Hematopoietic multipotent progenitor cell treated with erythropoietin and hydrocortisone succinate and interleukin-3 and kit ligand, for 4 days (in vitro differentiated cells): Measurements from ENCODE around the gene JMY.
A peak's percentile ranks its signal among the peaks of the same experiment; 100 is the strongest.

Experiments used
- DNase-seq: peaks from one replicate; pipeline ENCODE4 v3.0.0-alpha.2; 2015

JMY gene, protein sequence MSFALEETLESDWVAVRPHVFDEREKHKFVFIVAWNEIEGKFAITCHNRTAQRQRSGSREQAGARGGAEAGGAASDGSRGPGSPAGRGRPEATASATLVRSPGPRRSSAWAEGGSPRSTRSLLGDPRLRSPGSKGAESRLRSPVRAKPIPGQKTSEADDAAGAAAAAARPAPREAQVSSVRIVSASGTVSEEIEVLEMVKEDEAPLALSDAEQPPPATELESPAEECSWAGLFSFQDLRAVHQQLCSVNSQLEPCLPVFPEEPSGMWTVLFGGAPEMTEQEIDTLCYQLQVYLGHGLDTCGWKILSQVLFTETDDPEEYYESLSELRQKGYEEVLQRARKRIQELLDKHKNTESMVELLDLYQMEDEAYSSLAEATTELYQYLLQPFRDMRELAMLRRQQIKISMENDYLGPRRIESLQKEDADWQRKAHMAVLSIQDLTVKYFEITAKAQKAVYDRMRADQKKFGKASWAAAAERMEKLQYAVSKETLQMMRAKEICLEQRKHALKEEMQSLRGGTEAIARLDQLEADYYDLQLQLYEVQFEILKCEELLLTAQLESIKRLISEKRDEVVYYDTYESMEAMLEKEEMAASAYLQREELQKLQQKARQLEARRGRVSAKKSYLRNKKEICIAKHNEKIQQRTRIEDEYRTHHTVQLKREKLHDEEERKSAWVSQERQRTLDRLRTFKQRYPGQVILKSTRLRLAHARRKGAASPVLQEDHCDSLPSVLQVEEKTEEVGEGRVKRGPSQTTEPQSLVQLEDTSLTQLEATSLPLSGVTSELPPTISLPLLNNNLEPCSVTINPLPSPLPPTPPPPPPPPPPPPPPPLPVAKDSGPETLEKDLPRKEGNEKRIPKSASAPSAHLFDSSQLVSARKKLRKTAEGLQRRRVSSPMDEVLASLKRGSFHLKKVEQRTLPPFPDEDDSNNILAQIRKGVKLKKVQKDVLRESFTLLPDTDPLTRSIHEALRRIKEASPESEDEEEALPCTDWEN

DNA sequence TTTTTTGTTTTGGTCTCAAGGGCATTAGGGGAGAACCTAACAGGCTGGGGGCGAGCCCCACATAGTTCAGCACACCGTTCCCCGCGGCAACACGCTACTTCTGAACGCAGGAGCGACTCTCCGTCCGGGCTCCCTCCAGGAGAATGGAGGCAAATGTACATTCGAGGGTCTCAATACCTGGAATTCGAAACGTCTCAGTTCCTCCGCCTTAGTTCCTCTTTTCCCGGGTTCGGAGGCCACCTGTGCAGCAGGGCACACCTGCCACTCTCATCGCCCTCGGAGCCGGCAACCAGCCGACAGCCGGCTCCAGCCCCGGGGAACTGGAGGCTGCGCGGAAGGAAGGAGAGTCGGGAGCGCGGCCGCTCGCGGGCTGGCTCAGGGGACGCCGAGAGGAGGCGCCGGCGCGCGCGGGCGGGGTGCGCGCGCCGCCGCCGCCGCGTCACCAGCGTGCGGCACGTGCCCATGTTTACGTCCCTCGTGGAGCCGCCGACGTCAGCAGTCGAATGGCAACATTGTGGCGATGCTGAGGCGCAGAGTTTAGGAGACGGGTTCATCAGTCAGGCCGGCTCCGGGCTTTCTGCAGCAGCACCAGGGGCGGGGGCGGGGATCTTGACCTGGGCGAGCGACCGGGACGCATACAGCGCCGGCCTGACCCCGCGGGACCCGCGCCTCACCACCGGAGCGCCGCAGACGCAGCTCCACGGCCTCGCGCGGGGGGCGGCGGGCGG is at the start of gene JMY:
TSS of gene JMY (plus strand) at position 498 of the 728 bp plus-strand sequence. CDS start 520 bp downstream, outside the sequence.
- DNase-seq, result peak; percentile 92

DNA sequence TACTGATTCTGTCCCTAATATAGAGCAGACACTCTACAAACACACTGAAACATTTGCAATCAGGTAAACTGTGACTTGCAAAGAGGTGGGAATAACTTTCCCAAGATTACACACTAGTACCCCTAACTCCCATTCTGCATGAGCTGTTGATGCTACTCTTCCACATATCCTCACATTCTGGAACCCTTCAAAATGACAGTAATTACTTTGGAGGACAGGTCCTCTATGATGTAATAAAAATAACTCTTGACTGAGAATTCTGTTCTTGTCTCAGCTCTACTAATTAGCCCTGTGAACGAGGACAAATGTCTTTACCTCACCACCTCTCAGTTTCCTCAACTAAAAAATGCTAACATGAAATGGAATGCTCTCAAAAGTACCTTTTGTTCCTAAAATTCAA is 49.5 kb upstream of the JMY start:
- no peak for DNase-seq

DNA sequence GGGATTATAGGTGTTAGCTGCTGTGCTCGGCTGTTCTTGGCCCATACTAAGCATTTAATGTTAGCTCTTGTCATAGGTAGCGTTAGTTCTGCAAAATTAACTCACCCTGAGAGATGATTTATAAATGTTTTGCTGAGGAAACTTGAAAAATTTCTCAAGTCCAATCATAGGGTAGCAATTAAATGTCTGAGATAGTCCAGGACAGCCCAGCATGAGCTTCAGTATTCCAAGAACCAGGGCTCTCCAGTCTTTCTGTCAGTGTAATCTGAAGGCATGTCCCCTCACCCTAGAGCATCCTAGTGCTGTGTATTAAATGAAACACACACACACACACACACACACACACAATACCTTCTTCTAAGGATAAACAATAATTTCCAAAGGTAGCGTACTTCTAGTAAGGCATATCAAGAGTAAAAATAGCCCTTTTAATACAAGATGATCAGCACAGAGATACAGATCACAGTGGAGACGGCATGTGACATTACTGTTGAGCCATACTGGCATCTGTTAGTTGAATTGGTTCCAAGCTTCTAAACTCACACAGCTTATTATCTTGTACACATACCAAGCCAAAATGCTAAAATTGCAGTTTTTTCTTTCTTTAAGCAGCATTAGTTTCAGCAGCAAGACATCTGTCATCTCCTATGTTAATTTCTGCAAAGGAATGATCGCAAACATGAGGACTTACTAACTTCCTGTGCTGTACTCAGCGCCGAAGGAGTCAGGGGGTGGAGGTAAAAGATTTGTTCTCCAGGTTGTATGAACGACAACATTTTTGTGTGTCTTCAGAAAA is 46.3 kb upstream of the JMY start:
- DNase-seq, result no peak

DNA sequence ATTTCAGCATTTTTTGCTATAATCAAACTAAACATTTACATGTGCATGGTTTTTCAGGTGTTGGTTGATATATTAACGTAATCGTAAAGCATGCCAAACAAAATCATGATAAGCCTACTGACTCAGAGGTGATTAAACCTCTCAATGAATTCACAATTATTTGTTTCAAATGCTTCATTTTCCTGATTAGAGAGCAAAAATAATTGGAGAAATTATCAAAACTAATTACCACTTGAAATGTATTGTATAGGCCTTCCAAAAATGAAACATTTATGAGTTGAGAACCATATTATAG is 45.7 kb upstream of the JMY start:
- DNase-seq, result no peak

DNA sequence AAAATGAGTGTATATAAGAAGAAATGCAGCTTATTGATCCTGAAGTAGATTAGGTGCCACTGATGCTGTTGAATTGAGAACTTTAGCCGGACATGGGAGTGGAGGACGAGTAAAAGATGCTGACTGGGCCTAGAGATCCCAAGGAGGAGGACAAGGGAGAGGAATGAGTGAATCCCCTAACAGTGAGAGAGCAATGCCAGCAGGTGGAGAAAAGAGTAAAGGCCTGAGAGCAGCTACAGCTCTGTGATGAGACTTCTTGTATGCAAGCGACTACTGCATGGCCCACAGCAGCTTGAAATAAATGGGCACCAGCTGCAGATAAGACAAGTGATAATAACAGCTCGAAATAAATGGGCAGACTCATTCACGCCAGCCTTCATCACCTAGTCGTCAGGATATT is 44.5 kb upstream of the JMY start:
- DNase-seq, result no peak

DNA sequence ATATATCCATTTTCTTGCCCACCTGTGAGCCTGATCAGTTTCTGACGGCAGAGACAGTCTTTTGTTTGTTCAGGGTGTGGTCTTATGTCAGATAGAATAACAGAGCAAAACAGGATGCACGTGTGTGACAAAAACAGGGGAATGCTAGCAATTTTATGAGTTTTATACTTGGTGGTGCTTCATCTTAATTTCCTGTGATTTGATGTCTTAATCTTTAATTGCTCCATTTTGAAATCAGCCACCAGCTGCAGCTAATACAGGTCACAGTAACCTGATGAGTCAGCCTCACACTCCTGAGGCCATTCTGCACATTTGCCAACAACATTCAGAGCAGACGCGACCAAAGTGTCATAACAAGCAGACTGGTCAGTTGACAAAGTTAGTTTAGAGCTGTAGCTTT is 42.3 kb upstream of the JMY start:
- no peak for DNase-seq

DNA sequence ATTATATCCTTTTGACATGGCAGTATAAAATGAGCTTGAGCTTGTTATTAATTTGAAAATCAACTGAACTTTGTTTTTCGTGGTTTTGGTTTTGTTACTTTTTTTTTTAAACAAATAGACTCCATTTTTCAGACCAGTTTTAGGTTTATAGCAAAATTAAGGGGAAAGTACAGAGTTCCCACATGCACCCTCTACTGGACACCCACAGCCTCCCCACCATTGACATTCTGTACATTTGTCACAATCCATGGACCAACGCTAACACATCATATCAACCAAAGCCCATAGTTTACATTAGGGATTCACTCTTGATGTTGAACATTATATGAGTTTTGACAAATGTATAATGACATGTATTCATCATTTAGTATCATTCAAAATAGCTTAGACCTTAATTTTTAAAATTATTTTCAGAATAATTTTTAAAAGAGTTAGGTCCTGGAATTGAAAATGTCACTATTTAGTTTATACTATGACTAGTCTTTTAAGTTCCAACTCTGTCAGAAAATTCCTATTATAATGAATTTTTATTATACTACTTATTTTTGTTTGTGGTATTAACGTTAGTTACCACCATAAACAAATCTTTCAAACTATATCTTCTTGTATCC is 35.3 kb upstream of the JMY start:
- peak; percentile 60 for DNase-seq

DNA sequence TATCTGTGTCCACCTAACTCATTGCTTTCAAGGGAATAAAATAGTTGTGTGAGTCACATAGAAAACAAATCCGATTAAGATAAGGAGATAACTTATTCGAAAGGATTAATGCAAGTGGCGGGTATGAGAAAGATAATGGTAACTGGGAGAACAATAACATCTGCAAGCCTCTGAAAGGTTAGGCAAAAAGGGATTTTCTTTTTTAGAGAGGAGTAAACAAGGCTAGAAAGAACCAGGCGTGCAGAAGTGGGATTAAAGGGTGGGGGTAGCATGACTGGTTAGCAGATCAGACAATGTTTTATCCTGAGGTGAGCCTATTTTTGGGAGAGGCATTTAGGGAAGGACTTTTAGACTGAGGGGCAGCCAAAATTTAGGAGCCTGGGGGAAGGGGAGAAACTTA is 34.7 kb upstream of the JMY start:
- no peak for DNase-seq

DNA sequence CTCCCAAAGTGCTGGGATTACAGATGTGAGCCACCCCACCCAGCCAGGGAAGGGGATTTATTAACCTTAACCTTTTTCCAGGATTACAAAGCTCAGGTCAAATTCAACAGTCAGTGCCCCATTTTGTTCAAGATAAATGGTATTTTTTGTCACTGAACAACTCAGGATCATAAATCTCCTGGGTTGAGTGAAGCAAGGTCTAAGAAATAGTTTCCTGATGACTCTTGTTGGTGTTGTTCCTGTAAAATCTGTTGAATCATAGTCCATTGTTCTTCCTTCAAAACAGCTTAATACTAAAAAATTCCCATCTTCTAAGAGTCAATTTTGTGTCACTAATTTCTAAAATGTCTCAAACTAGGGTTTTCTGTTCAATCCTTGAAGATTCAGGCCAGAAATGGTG is 33.9 kb upstream of the JMY start:
- no peak for DNase-seq

DNA sequence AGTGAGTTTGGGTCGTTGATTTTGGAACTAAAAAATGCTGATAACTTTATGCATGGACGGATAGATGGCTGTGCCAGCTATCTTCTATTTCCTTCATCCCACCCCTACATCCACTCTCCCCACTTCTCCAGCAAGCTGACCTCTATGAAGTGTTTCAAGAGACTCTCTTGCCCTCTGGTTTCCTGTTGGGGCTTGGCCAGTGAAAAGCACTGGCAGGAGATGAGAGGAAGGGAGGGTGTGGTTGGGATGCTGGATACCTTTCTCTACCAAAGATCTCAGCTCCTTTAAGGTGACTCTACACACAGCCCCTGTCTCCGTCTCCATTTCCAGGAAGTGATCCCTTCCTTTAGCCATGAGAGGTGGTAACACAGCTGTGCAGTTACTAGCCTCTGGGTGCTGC is 30.0 kb upstream of the JMY start:
- no peak for DNase-seq

DNA sequence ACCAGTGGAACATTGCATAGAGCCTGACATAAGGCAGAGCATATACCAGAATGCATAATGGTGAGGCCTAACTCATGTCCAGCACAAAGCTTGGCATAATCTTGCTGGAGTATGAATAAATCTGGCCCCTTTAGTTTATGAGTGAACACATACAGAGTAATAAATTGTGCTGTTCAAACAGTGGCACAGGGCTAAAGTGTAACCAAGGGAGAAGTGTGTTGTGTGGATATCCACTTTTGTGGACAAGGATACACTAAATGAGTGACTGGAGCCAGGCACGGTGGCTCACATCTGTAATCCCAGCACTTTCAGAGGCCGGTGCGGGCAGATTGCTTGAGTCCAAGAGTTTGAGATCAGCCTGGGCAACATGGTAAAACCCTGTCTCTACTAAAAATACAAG is 29.4 kb upstream of the JMY start:
- DNase-seq, result no peak

DNA sequence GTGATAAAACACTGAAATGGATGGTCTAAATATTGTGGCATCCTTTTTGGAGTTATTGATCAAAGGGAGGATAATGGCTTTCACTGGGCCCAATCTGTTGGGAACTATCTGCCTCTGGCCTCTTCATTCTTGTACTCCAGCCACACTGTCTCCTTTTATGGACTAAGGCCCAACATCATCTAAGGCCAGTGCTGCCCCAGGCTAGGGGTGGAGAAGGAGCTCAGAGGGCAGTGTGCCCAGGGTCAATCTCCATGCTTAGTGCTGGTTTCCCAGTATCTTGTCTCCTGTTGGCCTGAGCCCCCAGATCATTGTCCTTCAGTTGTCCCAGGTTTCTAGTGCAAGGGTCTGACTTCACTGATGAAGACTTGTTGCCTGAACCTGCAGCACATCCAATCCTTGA is 26.4 kb upstream of the JMY start:
- DNase-seq, result no peak

DNA sequence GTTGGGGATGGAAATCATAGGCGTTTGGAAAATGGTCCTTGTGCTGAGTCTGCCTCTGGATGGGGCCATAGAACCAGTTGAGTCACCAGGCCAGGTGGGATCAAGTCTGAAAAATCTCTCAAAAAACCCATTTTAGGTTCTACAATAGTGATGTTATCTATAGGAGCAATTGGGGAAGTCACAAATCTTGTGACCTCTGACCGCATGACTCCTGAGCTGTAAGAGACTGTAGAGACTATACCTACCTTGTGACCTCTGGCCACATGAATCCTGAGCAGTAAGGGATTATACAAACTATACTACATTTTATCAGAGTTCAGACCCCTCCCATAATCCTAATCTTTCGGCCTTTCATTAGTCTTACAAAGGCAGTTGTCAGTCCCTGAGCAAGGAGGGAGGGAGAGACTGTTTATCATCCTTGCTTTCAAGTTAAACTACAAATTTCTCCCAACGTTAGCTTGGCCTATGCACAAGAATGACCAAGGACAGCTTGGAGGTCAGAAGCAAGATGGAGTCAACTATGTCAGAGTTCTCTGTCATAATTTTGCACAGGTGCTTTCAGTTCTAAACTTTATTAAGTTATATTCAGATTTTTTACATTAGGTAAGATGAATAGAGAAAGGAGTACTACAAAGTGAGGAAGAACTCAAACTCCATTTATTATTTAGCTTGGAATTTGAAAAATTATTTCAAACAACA is 11.5 kb upstream of the JMY start:
- DNase-seq, result no peak

DNA sequence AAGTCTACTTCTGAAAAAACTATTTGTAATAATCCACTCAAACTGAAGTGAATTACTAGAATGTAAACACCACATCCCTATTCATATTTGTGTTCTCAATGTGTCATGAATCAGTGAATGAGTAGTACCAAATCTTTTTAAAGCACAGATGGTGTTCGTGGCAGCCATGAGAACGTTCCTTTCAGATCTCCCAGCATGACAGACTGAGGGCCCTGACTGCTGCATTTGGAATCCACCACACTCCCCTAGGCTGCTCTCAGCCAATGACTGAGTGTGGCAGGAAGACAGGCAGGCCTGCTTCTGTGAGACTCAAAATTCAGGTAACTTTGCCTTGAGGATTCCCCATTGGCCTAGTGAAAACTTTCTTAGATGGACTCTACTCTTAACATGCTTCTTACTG is 10.9 kb upstream of the JMY start:
- DNase-seq, result no peak

DNA sequence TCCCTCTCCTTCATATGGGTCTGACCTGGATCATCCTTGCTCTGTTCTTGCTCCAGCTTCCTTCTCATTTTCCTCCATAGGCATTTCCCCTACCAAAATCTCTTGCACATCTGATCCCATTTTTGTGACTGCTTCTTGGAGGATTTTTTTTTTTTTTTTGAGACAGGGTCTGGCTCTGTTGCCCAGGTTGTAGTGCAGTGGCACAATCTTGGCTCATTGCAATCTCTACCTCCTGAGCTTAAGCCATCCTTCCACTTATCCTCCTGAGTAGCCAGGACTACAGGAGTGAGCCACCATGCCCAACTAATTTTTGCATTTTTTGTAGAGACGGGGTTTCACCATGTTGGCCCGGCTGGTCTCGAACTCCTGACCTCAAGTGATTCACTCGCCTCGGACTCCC is 10.5 kb upstream of the JMY start:
- no peak for DNase-seq

DNA sequence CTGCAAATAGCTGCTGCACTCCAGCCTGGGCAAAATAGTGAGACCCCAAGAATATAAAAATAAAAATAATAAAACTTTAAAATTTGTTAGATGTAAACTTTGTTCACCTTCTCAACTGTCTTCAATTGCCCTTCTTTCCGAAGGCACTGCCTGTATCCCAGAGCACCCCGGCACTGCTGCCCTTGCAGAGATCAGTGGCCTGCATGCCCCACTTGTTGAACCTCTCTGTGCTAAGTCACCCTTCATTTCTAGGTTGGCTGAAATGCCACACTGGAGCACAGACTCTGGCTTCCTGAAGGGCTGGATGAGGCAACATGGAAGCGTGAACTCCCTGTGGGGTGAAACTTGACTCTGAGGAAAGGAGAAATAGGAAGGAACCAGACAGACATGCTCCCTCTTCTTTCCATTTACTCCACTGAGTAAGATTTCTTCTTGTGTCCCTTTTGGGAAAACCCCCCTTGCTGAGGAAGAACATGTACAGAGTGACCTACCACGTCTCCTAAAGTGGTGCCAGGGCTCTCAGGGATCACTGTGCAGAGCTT is 8.4 kb upstream of the JMY start:
- DNase-seq, result no peak

DNA sequence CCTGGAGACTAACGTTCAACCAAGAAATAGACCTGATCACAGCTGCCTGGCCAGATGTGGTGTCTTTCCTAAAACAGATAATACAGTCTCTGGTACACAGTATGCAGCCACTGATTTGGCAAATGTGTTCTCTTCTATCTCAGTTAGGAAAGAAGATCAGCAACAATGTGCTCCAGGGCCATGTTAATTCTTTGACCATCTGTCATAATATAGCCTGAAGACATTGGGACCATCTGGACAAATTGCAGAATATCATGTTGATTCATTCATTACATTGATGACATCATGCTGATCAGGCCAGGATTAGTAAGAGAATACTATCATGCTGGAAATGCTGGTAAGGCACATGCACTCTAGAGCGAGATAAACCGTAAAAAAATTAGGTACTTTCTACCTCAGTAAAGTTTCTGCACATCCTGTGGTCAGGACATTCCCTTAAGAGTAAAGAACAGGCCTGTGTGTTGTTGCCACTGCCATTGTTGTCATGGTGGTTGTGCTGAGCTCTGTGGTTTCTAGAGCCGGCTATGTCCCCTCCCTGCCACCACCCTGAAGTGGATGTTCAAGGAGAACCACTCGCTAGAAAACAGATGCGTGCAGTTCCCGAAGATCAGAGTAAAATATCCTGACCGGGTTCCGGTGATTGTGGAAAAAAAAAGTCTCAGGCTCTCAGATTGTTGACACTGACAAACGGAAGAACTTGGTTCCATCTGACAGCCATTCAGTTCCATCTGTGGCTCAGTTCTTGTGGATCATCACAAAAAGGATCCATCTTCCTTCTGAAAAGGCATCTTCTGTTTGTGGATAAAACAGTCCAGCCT is 6.4 kb upstream of the JMY start:
- no peak for DNase-seq

DNA sequence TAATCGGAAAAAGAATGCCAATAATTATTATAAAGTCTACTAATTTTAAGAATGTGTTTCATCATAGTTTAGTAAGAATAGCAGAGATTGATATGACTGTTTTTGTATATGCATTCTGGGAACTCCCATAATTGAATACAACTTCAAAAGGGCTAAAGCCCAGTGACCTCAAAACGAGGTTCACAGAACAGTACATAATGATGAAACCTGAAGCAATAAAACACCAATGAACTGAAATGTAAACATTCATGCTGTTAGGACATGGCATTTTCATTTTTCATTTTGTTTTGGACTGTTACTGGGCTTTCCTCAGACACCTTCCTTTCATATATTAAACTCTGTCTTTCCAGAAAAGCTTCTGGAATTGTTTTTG is 684 bp upstream of the JMY start:
- DNase-seq, result peak; percentile 25

DNA sequence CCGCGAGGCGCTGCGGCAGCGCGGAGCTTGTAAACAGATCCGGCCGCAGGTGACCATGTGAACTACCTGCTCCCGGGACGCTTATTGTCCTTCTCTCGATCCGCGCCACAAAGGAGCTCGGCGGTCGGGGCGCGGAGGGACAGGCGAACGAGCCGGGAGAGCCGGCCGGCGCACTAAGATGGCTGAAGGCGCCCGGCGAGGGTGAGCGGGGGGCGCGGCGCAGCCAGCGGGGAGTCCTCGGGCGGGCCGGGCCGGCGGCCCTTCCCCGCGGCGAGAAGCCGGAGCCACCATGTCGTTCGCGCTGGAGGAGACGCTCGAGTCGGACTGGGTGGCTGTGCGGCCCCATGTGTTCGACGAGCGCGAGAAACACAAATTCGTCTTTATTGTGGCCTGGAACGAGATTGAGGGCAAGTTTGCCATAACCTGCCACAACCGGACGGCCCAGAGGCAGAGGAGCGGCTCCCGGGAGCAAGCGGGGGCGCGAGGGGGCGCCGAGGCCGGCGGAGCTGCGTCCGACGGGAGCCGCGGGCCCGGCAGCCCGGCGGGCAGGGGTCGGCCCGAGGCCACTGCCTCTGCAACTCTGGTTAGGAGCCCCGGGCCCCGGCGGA is 535 bp downstream of the JMY start:
- peak; percentile 58 for DNase-seq
